ENCODE data around the gene TEX2.

DNA sequence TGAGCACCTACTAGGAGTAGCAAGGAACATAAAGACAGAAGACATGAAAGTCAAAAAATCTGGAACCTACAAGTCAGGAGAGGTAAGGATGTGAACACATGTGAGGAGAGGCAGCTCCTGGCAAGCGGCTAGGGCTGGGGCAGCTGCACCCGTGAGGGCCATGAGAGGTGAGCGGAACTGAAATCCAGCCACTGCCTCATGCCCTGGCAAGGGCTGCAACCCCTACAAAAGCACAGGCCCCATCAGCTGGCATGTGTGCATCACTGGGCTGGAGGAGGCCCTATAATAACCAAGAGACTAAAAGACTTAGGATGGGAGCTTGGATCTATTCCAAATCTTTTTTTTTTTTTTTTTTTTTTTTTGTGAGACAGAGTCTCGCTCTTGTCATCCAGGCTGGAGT lies 92.8 kb downstream of the TEX2 start:
- TF ChIP-seq POLR2AphosphoS5 (IDR thresholded peaks at IDR 0.05; ENCODE audit: insufficient read depth, low read depth, low read length) (no peak), MYC (IDR thresholded peaks at IDR 0.05; ENCODE audit: low read depth, low read length) (no peak), EZH2 (IDR thresholded peaks at IDR 0.05; ENCODE audit: borderline replicate concordance, low read depth, low read length, severe bottlenecking) (no peak), GATA2 (IDR thresholded peaks at IDR 0.05; ENCODE audit: insufficient read depth, insufficient read length, low read depth, low read length) (no peak)
- TF ChIP-seq, protein P1, sequence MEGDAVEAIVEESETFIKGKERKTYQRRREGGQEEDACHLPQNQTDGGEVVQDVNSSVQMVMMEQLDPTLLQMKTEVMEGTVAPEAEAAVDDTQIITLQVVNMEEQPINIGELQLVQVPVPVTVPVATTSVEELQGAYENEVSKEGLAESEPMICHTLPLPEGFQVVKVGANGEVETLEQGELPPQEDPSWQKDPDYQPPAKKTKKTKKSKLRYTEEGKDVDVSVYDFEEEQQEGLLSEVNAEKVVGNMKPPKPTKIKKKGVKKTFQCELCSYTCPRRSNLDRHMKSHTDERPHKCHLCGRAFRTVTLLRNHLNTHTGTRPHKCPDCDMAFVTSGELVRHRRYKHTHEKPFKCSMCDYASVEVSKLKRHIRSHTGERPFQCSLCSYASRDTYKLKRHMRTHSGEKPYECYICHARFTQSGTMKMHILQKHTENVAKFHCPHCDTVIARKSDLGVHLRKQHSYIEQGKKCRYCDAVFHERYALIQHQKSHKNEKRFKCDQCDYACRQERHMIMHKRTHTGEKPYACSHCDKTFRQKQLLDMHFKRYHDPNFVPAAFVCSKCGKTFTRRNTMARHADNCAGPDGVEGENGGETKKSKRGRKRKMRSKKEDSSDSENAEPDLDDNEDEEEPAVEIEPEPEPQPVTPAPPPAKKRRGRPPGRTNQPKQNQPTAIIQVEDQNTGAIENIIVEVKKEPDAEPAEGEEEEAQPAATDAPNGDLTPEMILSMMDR (IDR thresholded peaks at IDR 0.05; ENCODE audit: extremely low read depth in 1 of 2, insufficient read depth in 1 of 2, low read depth in 1 of 2, low read length in 2 of 2): no peak

Measured in endothelial cell of umbilical vein (primary cell).